HEK293T (cell line): ENCODE measurements around the gene ZC3H12C.

Experiments used
- ARNT ChIP-seq: fragments of 450-650 bp; IDR thresholded peaks from 2 replicates; pipeline ENCODE4 v1.6.1; 2017; ENCODE audit warnings: mild to moderate bottlenecking
- BHLHE40 ChIP-seq: fragments of 450-650 bp; IDR thresholded peaks from 2 replicates; pipeline ENCODE4 v1.6.1; 2016; ENCODE audit warnings: mild to moderate bottlenecking, moderate library complexity, borderline replicate concordance
- ELF4 ChIP-seq: fragments of 450-650 bp; IDR thresholded peaks from 2 replicates; pipeline ENCODE4 v1.6.1; 2017; ENCODE audit warnings: antibody characterized with exemption
- FOXA1 ChIP-seq: fragments of 450-650 bp; IDR thresholded peaks from 2 replicates; pipeline ENCODE4 v1.6.1; 2016; ENCODE audit warnings: mild to moderate bottlenecking
- FOXK2 ChIP-seq: fragments of 450-650 bp; IDR thresholded peaks from 2 replicates; pipeline ENCODE4 v1.6.1; 2016; ENCODE audit warnings: mild to moderate bottlenecking
- HDGF ChIP-seq: fragments of 450-650 bp; IDR thresholded peaks from 2 replicates; pipeline ENCODE4 v1.6.1; 2017; ENCODE audit warnings: antibody characterized with exemption, borderline replicate concordance
- LEF1 ChIP-seq: fragments of 450-650 bp; IDR thresholded peaks from 2 replicates; pipeline ENCODE4 v1.6.1; 2017; ENCODE audit warnings: mild to moderate bottlenecking, borderline replicate concordance
- NFRKB ChIP-seq: fragments of 450-650 bp; IDR thresholded peaks from 2 replicates; pipeline ENCODE4 v1.6.1; 2016; ENCODE audit warnings: mild to moderate bottlenecking, moderate library complexity
- PKNOX1 ChIP-seq: fragments of 450-650 bp; IDR thresholded peaks from 2 replicates; pipeline ENCODE4 v1.6.1; 2016
- SP1 ChIP-seq: fragments of 450-650 bp; IDR thresholded peaks from 2 replicates; pipeline ENCODE4 v1.6.1; 2017
- TARDBP ChIP-seq: fragments of 450-650 bp; IDR thresholded peaks from 2 replicates; pipeline ENCODE4 v1.6.1; 2016
- ZNF384 ChIP-seq: fragments of 450-650 bp; IDR thresholded peaks from 2 replicates; pipeline ENCODE4 v1.6.1; 2016

GRCh38 chr11:110092111-110092514 lies 1.1 kb upstream of the ZC3H12C start:
- no peak for TF ChIP-seq PKNOX1
- no peak for TF ChIP-seq HDGF
- no peak for TF ChIP-seq ELF4
- no peak for TF ChIP-seq BHLHE40
- TF ChIP-seq NFRKB, result no peak
- no peak for TF ChIP-seq FOXK2
- TF ChIP-seq TARDBP, result no peak
- no peak for TF ChIP-seq SP1
- no peak for TF ChIP-seq FOXA1
- no peak for TF ChIP-seq ZNF384
- TF ChIP-seq ARNT, result no peak
- TF ChIP-seq LEF1, result no peak
